Mesenchymal stem cell (in vitro differentiated cells and primary cell): ENCODE measurements around the gene TFCP2L1.

Source experiments
- DNase-seq: peaks from one replicate; pipeline ENCODE4 v3.0.0-alpha.2; 2013
- H2AFZ ChIP-seq: one replicate; pipeline ENCODE4 v1.6.1; 2013; ENCODE audit warnings: low read depth, mild to moderate bottlenecking, control low read depth, inconsistent platforms, low read length, moderate library complexity
- H2AK5ac ChIP-seq: 2 replicates; pipeline ENCODE4 v1.6.1; 2013; ENCODE audit warnings: low read length, moderate library complexity, mild to moderate bottlenecking, inconsistent platforms; ENCODE audit not compliant: severe bottlenecking
- H2BK120ac ChIP-seq: one replicate; pipeline ENCODE4 v1.6.1; 2013; ENCODE audit warnings: low read depth, mild to moderate bottlenecking, inconsistent platforms, low read length, moderate library complexity
- H2BK12ac ChIP-seq, 2 experiments: one replicate each; pipeline ENCODE4 v1.6.1; 2013; ENCODE audit warnings: inconsistent platforms in 2 of 2, low read length in 2 of 2, mild to moderate bottlenecking in 2 of 2, moderate library complexity in 2 of 2, control low read depth in 1 of 2
- H2BK15ac ChIP-seq: one replicate; pipeline ENCODE4 v1.6.1; 2013; ENCODE audit warnings: mild to moderate bottlenecking, low read depth, inconsistent platforms; ENCODE audit not compliant: poor library complexity, severe bottlenecking
- H2BK5ac ChIP-seq: 2 replicates; pipeline ENCODE4 v1.6.1; 2013; ENCODE audit warnings: low read depth, mild to moderate bottlenecking, low read length, control low read depth, inconsistent platforms; ENCODE audit not compliant: poor library complexity, severe bottlenecking
- H3K14ac ChIP-seq, 2 experiments: one replicate each; pipeline ENCODE4 v1.6.1; 2013; ENCODE audit warnings: inconsistent platforms in 2 of 2, low read length in 2 of 2, control low read depth in 1 of 2, mild to moderate bottlenecking in 1 of 2, moderate library complexity in 1 of 2
- H3K18ac ChIP-seq, 2 experiments: one replicate each; pipeline ENCODE4 v1.6.1; 2013; ENCODE audit warnings: inconsistent platforms in 2 of 2, low read length in 2 of 2, control low read depth in 1 of 2, low read depth in 1 of 2, mild to moderate bottlenecking in 1 of 2
- H3K23ac ChIP-seq, 2 experiments: one replicate each; pipeline ENCODE4 v1.6.1; 2013; ENCODE audit warnings: inconsistent platforms in 2 of 2, low read length in 2 of 2, mild to moderate bottlenecking in 2 of 2, moderate library complexity in 2 of 2, control low read depth in 1 of 2
- H3K27ac ChIP-seq: 2 replicates; pipeline ENCODE4 v1.5.1; 2013; ENCODE audit warnings: mild to moderate bottlenecking, moderate library complexity, low read length, control low read depth, inconsistent platforms; ENCODE audit not compliant: poor library complexity, severe bottlenecking
- H3K27me3 ChIP-seq, 2 experiments: 2 replicates each; pipeline versions ENCODE4 v1.6.1 to v1.7.0; 2013; ENCODE audit warnings: low read length in 2 of 2, mild to moderate bottlenecking in 2 of 2, moderate library complexity in 2 of 2, control low read depth in 1 of 2, inconsistent platforms in 1 of 2; ENCODE audit not compliant: control insufficient read depth in 1 of 2, insufficient read depth in 1 of 2
- H3K36me3 ChIP-seq, 2 experiments: 2 replicates each; pipeline versions ENCODE4 v1.6.1 to v1.7.0; 2013; ENCODE audit warnings: low read length in 2 of 2, control low read depth in 1 of 2, inconsistent platforms in 1 of 2, low read depth in 1 of 2, mild to moderate bottlenecking in 1 of 2; ENCODE audit not compliant: insufficient read depth in 2 of 2, control insufficient read depth in 1 of 2
- H3K4ac ChIP-seq, 2 experiments: one replicate each; pipeline ENCODE4 v1.6.1; 2013; ENCODE audit warnings: inconsistent platforms in 2 of 2, low read length in 2 of 2, mild to moderate bottlenecking in 2 of 2, moderate library complexity in 2 of 2, control low read depth in 1 of 2, low read depth in 1 of 2
- H3K4me1 ChIP-seq: 2 replicates; pipeline ENCODE4 v1.6.1; 2013; ENCODE audit warnings: low read depth, low read length, control low read depth; ENCODE audit not compliant: control insufficient read depth, insufficient read depth
- H3K4me2 ChIP-seq: 2 replicates; pipeline ENCODE4 v1.6.1; 2013; ENCODE audit warnings: low read length, mild to moderate bottlenecking, inconsistent platforms; ENCODE audit not compliant: poor library complexity, severe bottlenecking
- H3K4me3 ChIP-seq, 2 experiments: 2 replicates each; pipeline versions ENCODE4 v1.5.1 to v1.7.0; 2013; ENCODE audit warnings: low read length in 2 of 2, mild to moderate bottlenecking in 2 of 2, control low read depth in 1 of 2, low read depth in 1 of 2; ENCODE audit not compliant: insufficient read depth in 1 of 2
- H3K79me1 ChIP-seq: replicated peaks from 2 replicates; pipeline ENCODE4 v1.6.1; 2013; ENCODE audit warnings: mild to moderate bottlenecking, control low read depth, low read length, inconsistent platforms; ENCODE audit not compliant: poor library complexity, severe bottlenecking
- H3K9ac ChIP-seq: 2 replicates; pipeline ENCODE4 v1.7.0; 2013; ENCODE audit warnings: mild to moderate bottlenecking, low read length, moderate library complexity
- H3K9me3 ChIP-seq: 2 replicates; pipeline ENCODE4 v1.7.0; 2013; ENCODE audit warnings: mild to moderate bottlenecking, low read length; ENCODE audit not compliant: control insufficient read depth
- H4K8ac ChIP-seq: one replicate; pipeline ENCODE4 v1.6.1; 2013; ENCODE audit warnings: inconsistent platforms, mild to moderate bottlenecking, low read length, moderate library complexity
- H4K91ac ChIP-seq: one replicate; pipeline ENCODE4 v1.6.1; 2013; ENCODE audit warnings: mild to moderate bottlenecking, low read length, inconsistent platforms
- WGBS: methylation state at CpG from one replicate; pipeline ENCODE4 v1.1.7; 2013; ENCODE audit warnings: mixed read lengths; 5-methylcytosine and 5-hydroxymethylcytosine counted together

TFCP2L1 gene

GRCh38 chr2:121254748-121255147 lies 30.3 kb downstream of the TFCP2L1 start:
- H3K4ac ChIP-seq, result no peak overlapping the region
- no peaks in the 10 kb centered on the region for H3K79me1 ChIP-seq
- H3K36me3 ChIP-seq, result no peaks in the 10 kb centered on the region
- H2AK5ac ChIP-seq, result no peak overlapping the region
- WGBS, result 73% methylated on average over 4 of the region's 4 CpGs
- no peak overlapping the region for H2AFZ ChIP-seq
- H3K18ac ChIP-seq, result no peak overlapping the region
- no peaks in the 10 kb centered on the region for H3K9me3 ChIP-seq
- H3K14ac ChIP-seq, result no peak overlapping the region
- H3K4me2 ChIP-seq, result no peak overlapping the region
- no peak overlapping the region for H2BK120ac ChIP-seq
- no peak overlapping the region for H3K4me3 ChIP-seq
- DNase-seq, result no peak
- H3K27ac ChIP-seq, result no peak overlapping the region
- no peak overlapping the region for H4K8ac ChIP-seq
- H3K9ac ChIP-seq, result no peak overlapping the region
- H3K4me1 ChIP-seq, result no peaks in the 10 kb centered on the region
- no peak overlapping the region for H2BK5ac ChIP-seq
- no peak overlapping the region for H2BK15ac ChIP-seq
- no peak overlapping the region for H2BK12ac ChIP-seq
- no peak overlapping the region for H3K23ac ChIP-seq
- no peak overlapping the region for H4K91ac ChIP-seq
- H3K27me3 ChIP-seq, result peaks cover 22 to 42% of the 10 kb centered on the region in 2 experiments

- no peak overlapping the region for H3K14ac ChIP-seq
- H3K27me3 ChIP-seq, result peaks cover 28 to 46% of the 10 kb centered on the region in 2 experiments
- WGBS, result 88% methylated on average over 12 of the region's 13 CpGs
- no peaks in the 10 kb centered on the region for H3K79me1 ChIP-seq
- no peak overlapping the region for H3K23ac ChIP-seq
- no peak overlapping the region for H2BK15ac ChIP-seq
- H3K36me3 ChIP-seq, result no peaks in the 10 kb centered on the region
- H3K4me2 ChIP-seq, result no peak overlapping the region
- H2AFZ ChIP-seq, result no peak overlapping the region
- H2BK5ac ChIP-seq, result no peak overlapping the region
- H2AK5ac ChIP-seq, result no peak overlapping the region
- no peak overlapping the region for H3K18ac ChIP-seq
- H3K9ac ChIP-seq, result no peak overlapping the region
- H2BK120ac ChIP-seq, result no peak overlapping the region
- H3K4me3 ChIP-seq, result no peak overlapping the region
- no peaks in the 10 kb centered on the region for H3K4me1 ChIP-seq
- no peak overlapping the region for H4K91ac ChIP-seq
- H2BK12ac ChIP-seq, result no peak overlapping the region
- H3K27ac ChIP-seq, result no peak overlapping the region
- no peak for DNase-seq
- H4K8ac ChIP-seq, result no peak overlapping the region
- H3K4ac ChIP-seq, result no peak overlapping the region
- no peaks in the 10 kb centered on the region for H3K9me3 ChIP-seq
Observed at GRCh38 chr2:121253674-121254240, 31.2 kb downstream of the TFCP2L1 start.

GRCh38 chr2:121253021-121253673 lies 31.9 kb downstream of the TFCP2L1 start:
- H3K4me2 ChIP-seq, result no peak overlapping the region
- no peak overlapping the region for H2BK120ac ChIP-seq
- H2BK12ac ChIP-seq, result no peak overlapping the region
- no peaks in the 10 kb centered on the region for H3K36me3 ChIP-seq
- no peak overlapping the region for H2BK15ac ChIP-seq
- H4K8ac ChIP-seq, result peak overlapping the region; percentile 7
- no peak overlapping the region for H2AFZ ChIP-seq
- H3K23ac ChIP-seq, result no peak overlapping the region
- no peaks in the 10 kb centered on the region for H3K79me1 ChIP-seq
- H3K9me3 ChIP-seq, result no peaks in the 10 kb centered on the region
- H3K4me1 ChIP-seq, result no peaks in the 10 kb centered on the region
- no peak for DNase-seq
- no peak overlapping the region for H4K91ac ChIP-seq
- no peak overlapping the region for H3K27ac ChIP-seq
- no peak overlapping the region for H2AK5ac ChIP-seq
- 89% methylated on average over 12 of the region's 12 CpGs for WGBS
- peaks cover 28 to 48% of the 10 kb centered on the region in 2 experiments for H3K27me3 ChIP-seq
- H3K14ac ChIP-seq, result no peak overlapping the region
- no peak overlapping the region for H3K9ac ChIP-seq
- H3K18ac ChIP-seq, result no peak overlapping the region
- no peak overlapping the region for H2BK5ac ChIP-seq
- H3K4me3 ChIP-seq, result no peak overlapping the region
- H3K4ac ChIP-seq, result no peak overlapping the region

GRCh38 chr2:121251497-121251896 lies 33.5 kb downstream of the TFCP2L1 start:
- H4K91ac ChIP-seq, result no peak overlapping the region
- H3K14ac ChIP-seq, result no peak overlapping the region
- no peak overlapping the region for H2BK12ac ChIP-seq
- no peak overlapping the region for H2BK5ac ChIP-seq
- no peak overlapping the region for H3K23ac ChIP-seq
- WGBS, result no CpG with 5 or more reads among the region's 1 CpG
- no peak overlapping the region for H3K18ac ChIP-seq
- no peak overlapping the region for H2AFZ ChIP-seq
- H3K9ac ChIP-seq, result no peak overlapping the region
- H3K9me3 ChIP-seq, result no peaks in the 10 kb centered on the region
- H2AK5ac ChIP-seq, result no peak overlapping the region
- H3K79me1 ChIP-seq, result no peaks in the 10 kb centered on the region
- no peak overlapping the region for H2BK15ac ChIP-seq
- H3K27ac ChIP-seq, result no peak overlapping the region
- H4K8ac ChIP-seq, result no peak overlapping the region
- H3K4me2 ChIP-seq, result no peak overlapping the region
- no peaks in the 10 kb centered on the region for H3K36me3 ChIP-seq
- H3K27me3 ChIP-seq, result peaks cover 29 to 50% of the 10 kb centered on the region in 2 experiments
- H3K4me3 ChIP-seq, result no peak overlapping the region
- H2BK120ac ChIP-seq, result no peak overlapping the region
- H3K4me1 ChIP-seq, result peaks cover 2% of the 10 kb centered on the region
- no peak overlapping the region for H3K4ac ChIP-seq
- DNase-seq, result no peak
